HG03442 (cell line): ENCODE measurements around the gene ZNF326.
"Not testable (repeated sequence)": the region's sequence is repeated elsewhere in the genome, so short reads cannot be mapped to it uniquely, and the experiment has no call there.

ENCODE experiments used
- ATAC-seq: cut with Tn5 transposase; IDR thresholded peaks from one replicate; pipeline ENCODE4 v1.9.1; 2021; ENCODE audit warnings: mild to moderate bottlenecking, moderate library complexity; ENCODE audit not compliant: unreplicated experiment

The ZNF326 gene

DNA sequence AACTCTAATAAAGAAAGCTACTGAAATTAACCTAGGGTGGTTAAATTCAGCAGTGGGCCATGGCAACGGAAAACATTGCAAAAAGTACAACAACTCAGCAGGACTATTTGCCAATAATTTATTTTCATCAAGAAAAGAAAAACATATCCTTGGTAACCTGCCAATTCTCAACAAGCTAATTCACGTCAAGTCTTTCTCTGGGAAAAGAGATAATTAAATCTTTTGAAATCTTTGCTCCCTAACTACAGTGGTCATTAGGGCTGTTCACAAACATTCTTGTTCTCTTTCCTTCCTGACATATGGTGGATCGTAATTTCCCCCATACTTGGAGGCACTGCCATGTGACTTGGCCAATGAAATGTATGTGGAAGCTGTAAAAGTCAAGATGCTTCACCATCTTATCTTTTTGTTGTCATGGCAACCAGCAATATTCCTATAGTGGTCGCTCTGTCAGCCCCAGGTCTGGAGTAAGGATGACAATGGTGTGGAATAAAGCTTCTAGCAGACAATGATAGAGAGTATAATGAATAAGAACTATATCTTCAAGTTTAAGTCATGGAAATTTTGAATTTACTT is 29.6 kb upstream of the ZNF326 start:
- no peak for ATAC-seq

- no peak for ATAC-seq
Observed at GRCh38 chr1:89966656-89967055, 28.3 kb upstream of the ZNF326 start.

DNA sequence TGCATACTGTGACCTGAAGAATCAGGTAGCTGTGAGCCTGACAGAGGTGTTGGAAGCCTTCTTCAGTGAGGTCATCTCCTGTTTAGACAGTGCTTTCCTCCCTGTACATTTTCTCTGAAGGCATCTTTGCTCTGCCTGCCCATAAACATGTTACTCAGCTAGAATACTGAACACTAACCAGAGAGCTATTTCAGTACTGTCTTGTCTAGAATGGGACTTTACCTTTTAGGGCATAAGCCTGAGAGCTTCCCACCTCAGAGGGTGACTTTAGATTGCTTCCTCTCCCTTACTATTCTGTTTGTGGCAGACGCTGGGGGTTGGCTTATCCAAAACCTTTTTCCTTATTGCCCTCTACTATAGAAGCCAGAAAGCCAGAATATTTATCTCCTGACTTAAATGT is 23.3 kb upstream of the ZNF326 start:
- ATAC-seq, result peak; percentile 85

DNA sequence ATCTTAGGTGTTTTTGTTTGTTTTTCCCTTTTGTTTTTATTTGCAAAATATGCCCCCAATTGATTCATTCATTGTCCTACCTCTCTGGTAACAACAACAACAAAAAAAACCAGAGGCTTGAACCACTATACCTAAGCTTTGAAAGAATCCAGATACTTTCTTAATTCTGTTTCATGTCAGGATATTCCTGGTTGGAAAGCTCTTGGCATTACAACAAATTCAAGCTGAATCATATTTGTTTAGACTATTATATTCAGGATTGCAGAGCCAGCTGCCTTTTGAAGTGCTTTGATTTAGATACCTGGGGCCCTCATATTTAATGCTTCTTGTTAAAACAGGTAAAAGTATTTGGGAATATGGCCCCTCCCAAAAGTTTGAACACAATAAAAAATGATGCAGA is 22.9 kb upstream of the ZNF326 start:
- ATAC-seq, result no peak

GRCh38 chr1:89973471-89974127 is 21.3 kb upstream of the ZNF326 start:
- ATAC-seq, result no peak

GRCh38 chr1:89974256-89974655 is 20.7 kb upstream of the ZNF326 start:
- ATAC-seq, result no peak

GRCh38 chr1:89974696-89975470 is 20.0 kb upstream of the ZNF326 start:
- no peak for ATAC-seq

DNA sequence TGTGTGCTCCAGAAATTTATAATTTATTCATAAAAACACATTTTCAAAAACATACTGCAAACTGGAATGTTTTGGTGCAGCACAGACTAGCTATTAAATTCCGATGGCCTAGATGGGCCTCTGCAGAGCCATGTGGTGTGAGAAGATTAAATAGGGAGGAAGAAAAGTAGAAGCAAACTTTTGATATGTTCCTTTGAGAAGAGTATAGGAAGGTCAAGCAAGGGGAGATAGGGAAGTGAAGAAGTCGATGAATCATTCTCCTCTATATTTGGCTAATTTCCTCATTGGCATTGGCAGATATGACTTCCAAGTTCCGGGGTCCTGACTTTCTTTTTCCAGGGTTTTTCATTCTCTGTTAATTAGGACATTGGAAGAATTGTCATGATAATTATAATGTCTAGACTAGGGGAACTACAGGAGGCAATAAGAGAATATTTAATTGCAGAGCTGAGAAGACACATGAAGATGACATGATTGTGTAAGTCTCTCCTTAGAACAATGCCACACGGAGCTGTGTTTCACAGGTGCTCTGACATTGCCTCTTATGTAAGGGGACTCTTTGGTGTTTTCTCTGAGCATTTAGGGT is 19.3 kb upstream of the ZNF326 start:
- no peak for ATAC-seq

DNA sequence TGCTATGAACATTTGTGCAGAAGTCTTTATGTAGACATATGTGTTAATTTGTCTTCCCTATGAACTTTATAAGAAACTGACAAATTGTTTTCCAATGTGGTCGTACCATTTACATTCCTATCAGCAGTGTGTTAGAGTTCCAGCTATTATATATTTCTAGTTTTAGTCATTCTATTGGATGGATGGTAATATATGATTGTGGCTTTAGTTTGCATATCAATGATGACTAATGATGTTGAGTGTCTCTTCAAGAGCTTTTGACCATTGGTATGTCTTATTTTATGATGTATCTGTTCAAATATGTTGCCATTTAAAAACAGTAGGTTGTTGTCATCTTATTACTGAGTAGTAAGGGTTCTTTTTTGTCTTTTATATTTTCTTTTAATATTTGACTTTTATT is 16.2 kb upstream of the ZNF326 start:
- ATAC-seq, result no peak

DNA sequence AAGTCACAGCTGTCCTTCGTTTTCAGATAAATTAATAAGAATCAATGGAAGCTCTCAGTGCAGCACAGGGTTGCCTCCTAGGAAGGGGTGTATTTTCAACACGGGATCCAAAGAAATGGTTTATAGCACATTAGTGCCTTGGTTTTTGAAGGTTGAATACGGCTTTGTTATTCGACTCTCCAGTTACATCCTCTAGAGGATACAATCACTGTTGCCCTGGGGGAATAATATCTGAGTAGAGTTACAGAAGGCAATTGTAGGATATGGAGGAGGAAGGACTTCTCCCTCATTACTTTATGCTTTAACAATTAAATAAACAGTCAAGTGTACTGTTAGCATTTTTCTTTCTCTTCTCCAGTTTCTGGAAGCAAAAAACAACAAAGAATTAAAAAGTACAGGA is 14.3 kb upstream of the ZNF326 start:
- ATAC-seq, result no peak

DNA sequence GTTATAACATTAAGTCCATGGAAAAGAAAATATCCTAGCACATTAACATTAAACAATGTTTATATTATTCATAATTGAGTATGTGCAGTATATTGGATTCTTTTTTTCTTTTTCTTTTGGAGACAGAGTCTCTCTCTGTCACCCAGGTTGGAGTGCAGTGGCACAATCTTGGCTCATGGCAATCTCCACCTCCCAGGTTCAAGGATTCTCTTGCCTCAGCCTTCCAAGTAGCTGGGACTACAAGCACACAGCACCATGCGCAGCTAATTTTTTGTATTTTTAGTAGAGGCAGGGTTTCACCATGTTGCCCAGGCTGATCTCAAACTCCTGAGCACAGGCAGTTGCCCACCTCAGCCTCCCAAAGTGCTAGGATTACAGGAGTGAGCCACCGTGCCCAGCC is 12.1 kb upstream of the ZNF326 start:
- ATAC-seq, result not testable (repeated sequence)

DNA sequence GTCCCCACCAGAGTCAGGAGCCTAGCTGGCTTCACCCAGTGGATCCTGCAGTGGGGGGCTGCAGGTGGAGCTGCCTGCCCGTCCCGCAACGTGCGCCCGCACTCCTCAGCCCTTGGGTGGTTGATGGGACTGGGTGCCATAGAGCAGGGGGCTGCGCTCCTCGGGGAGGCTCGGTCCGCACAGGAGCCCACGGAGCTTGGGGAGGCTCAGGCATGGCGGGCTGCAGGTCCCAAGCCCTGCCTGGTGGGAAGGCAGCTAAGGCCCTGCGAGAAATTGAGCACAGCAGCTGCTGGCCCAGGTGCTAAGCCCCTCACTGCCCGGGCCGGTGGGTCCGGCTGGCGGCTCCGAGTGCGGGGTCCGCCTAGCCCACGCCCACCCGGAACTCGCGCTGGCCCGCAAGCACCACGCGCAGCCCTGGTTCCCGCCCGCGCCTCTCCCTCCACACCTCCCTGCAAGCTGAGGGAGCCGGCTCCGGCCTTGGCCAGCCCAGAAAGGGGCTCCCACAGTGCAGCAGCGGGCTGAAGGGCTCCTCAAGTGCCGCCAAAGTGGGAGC is 10.3 kb upstream of the ZNF326 start:
- not testable (repeated sequence) for ATAC-seq

DNA sequence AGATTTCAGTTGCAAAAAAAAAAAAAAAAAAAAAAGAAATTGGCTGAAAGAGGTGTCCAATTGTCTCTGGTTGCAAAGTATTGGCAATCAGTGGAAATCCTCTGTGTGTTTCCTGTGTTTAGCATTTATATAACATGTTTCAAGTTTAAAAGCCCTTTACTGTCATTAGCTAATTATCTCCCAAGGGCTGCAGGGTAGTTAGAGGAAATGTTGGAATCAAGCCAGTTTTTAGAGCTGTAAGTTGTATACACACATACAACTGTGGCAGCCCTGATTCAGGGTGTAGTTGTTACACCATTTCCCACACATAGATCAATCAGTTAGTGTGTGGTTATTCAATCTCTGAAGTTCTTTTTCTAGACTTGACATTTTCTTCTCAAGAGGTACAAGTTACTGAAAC is 8.9 kb upstream of the ZNF326 start:
- no peak for ATAC-seq

GRCh38 chr1:89987159-89987819 is 7.6 kb upstream of the ZNF326 start:
- ATAC-seq, result peak; percentile 86

DNA sequence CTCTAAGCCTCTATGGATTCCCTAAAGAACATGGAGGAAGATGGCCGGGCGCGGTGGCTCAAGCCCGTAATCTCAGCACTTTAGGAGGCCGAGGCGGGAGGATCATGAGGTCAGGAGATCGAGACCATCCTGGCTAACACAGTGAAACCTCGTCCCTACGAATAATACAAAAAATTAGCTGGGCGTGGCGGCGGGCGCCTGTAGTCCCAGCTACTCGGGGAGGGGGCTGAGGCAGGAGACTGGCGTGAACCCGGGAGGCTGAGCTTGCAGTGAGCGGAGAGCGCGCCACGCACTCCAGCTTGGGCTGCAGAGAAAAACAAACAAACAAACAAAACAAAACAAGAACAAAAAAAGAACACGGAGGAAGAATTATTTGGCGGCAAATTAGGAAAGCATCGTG is 5.8 kb upstream of the ZNF326 start:
- no peak for ATAC-seq

GRCh38 chr1:89989799-89990198 is 5.1 kb upstream of the ZNF326 start:
- no peak for ATAC-seq

- no peak for ATAC-seq
Observed at GRCh38 chr1:89990976-89991831, 3.7 kb upstream of the ZNF326 start.

- no peak for ATAC-seq
Observed at GRCh38 chr1:89993541-89993940, 1.4 kb upstream of the ZNF326 start.

- no peak for ATAC-seq
Observed at GRCh38 chr1:89994231-89994804, 592 bp upstream of the ZNF326 start.
